Heart right ventricle (tissue), 16 donors: ENCODE results near the gene TCF4. TPM values are rescaled to one million over a fixed set of nuclear protein-coding genes. Genes with fewer than 3 reads are reported as not detected.
A peak's percentile ranks its signal among the peaks of the same experiment; 100 is the strongest.

ENCODE experiments used
- ATAC-seq, 8 donors: fragments of 200-7000 bp; cut with Tn5 transposase; one replicate each; pipeline ENCODE4 v1.9.1; 2020; ENCODE audit warnings: mild to moderate bottlenecking in 8 of 8, moderate library complexity in 8 of 8, moderate number of reproducible peaks in 1 of 8
- DNase-seq, 2 donors: peaks; one replicate each; pipeline ENCODE4 v3.0.0-alpha.2; 2020
- H3K27ac ChIP-seq, 10 donors: fragments of 200-600 bp; sonication (generic) in 2 of 10; one replicate each; pipeline versions ENCODE4 v1.5.0 to v1.8.0; 2020 to 2022; ENCODE audit warnings: mild to moderate bottlenecking in 3 of 10
- H3K27me3 ChIP-seq, 7 donors: fragments of 200-600 bp; one replicate each; pipeline ENCODE4 v1.8.0; 2021 to 2022; ENCODE audit warnings: mild to moderate bottlenecking in 2 of 7
- H3K36me3 ChIP-seq, 9 donors: fragments of 200-600 bp; sonication (generic) in 1 of 9; one replicate each; pipeline versions ENCODE4 v1.5.0 to v1.8.0; 2020 to 2022; ENCODE audit warnings: mild to moderate bottlenecking in 2 of 9
- H3K4me1 ChIP-seq, 9 donors: fragments of 200-600 bp; sonication (generic) in 1 of 9; one replicate each; pipeline versions ENCODE4 v1.5.0 to v1.8.0; 2020 to 2022; ENCODE audit warnings: mild to moderate bottlenecking in 4 of 9
- H3K4me3 ChIP-seq, 10 donors: fragments of 200-600 bp; sonication (generic) in 2 of 10; one replicate each; pipeline versions ENCODE4 v1.5.0 to v1.8.0; 2020 to 2022; ENCODE audit warnings: mild to moderate bottlenecking in 7 of 10, moderate library complexity in 2 of 10
- H3K9me3 ChIP-seq, 11 donors: fragments of 200-600 bp in 10 of 11; sonication (generic) in 2 of 11; one replicate each; pipeline versions ENCODE4 v1.5.0 to v1.8.0; 2013 to 2022; ENCODE audit warnings: mild to moderate bottlenecking in 2 of 11, control low read depth in 1 of 11, moderate library complexity in 1 of 11
- WGBS, 2 donors: extraction: QIAGEN DNeasy Blood & Tissue Kit; methylation state at CpG; one replicate each; pipeline ENCODE4 v1.1.7; 2013; ENCODE audit warnings: inconsistent platforms in 1 of 2; 5-methylcytosine and 5-hydroxymethylcytosine counted together
- intact Hi-C, 10 donors: fragments of 100-400 bp; cut with DNase I; formaldehyde crosslinking; loops; one replicate each; pipeline versions ENCODE4 v1.11.1 to v1.14.2; 2022
- polyA plus RNA-seq, 2 donors: library from polyadenylated mRNA; stranded (reverse); fragments of 200-250 nt; gene quantifications; one replicate each; pipeline ENCODE4 v1.2.3, GENCODE V29; 2013
- total RNA-seq, 10 donors: library from RNA; stranded (reverse); fragmentation: NEBNext Ultra II Directional in 3 of 10; extraction: Animal tissue kit (Norgen Biotek cat#: 25700) in 3 of 10; gene quantifications; one replicate each; pipeline versions ENCODE4 v1.2.1 to v1.2.4, GENCODE V29; 2021 to 2023
- TF ChIP-seq, protein P1 (sequence below), 9 donors: fragments of 200-600 bp; sonication (generic) in 2 of 9; IDR thresholded peaks; one replicate each; pipeline versions ENCODE4 v1.5.0 to v1.8.0; 2021 to 2022; ENCODE audit warnings: antibody characterized with exemption in 9 of 9, mild to moderate bottlenecking in 5 of 9, moderate library complexity in 1 of 9
- donor health status: Arrhythmogenic right ventricular cardiomyopathy.
- donor health status: ischemic (EF 13 %, LVEDD 7.1; RV severe dilation, severe dysfunction).
- donor health status: healthy with polysubstance abuse.
- donor health status: DM: no; HTN: yes; CAD: no.
- donor health status: DM: no; HTN: no; CAD: no.
- donor health status: ischemic (EF 25% LVEDD 6.9; RV normal size, moderate dysfunction).
- donor health status: ischemic (EF 25% LVEDD 5.7; RV mildly dilated, moderate dysfunction).
- donor health status: healthy.
- donor health status: DM: yes; HTN: yes; CAD: no.
- donor health status: Ischemic cardiomyopathy.
- donor health status: ischemic (EF 35%, LVEDD 5.7; RV mildly dilated, moderate dysfunction).
- donor health status: nonischemic (EF 11% LVEDD 7.7; RV severe dilation, severe dysfunction).
- donor health status: DM: yes; HTN: yes; CAD: no.
- donor health status: PGD.
- donor health status: ischemic (EF 29% LVEDD 5.4; RV normal size, mild dysfunction).
- donor health status: nonischemic (EF 23%, LVEDD 6.1; RV moderate dilation, normal function).

The TCF4 gene
- total and polyA plus RNA-seq, 12 donors: 12.6 to 90.1 (median 65.5) TPM

DNA sequence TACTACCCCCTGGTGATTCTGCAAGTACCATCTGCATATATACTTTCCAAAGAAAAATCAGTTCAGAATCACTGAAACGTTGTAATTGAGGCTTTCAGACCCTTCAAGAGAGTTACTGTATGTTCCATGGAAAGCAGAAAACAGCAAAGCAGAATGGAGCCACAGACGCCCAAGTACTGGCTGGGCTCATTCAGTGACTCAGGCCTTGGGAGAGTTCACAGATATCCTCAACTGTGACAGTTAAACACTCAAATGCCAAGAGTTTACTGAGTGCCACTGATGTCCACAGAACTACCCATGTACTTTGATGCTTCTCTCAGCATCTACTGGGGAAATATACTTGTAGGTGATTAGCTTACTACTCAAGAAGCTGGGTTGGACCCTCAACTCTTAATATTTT lies 303.4 kb downstream of the TCF4 start:
- Histone ChIP-seq H3K36me3 (peaks cover 0 to 9% (median 0%) of the 10 kb centered on the region in 9 donors), H3K4me3 (no peak overlapping the region), H3K27me3 (no peaks in the 10 kb centered on the region), H3K9me3 (no peaks in the 10 kb centered on the region), H3K27ac (peak overlapping the region in 2 of 10 donors; percentile 5 to 19), H3K4me1 (peaks cover 0 to 97% (median 64%) of the 10 kb centered on the region in 9 donors)
- DNase-seq (no peak), ATAC-seq (peak in 5 of 8 donors; percentile 17 to 87 (median 38))
- intact Hi-C loops: loop anchor here in 1 of 10 donors (5.0 kb wide), 1 partner anchor 32 kb away; no protein-coding TSS in a partner anchor
- TF ChIP-seq, protein P1, sequence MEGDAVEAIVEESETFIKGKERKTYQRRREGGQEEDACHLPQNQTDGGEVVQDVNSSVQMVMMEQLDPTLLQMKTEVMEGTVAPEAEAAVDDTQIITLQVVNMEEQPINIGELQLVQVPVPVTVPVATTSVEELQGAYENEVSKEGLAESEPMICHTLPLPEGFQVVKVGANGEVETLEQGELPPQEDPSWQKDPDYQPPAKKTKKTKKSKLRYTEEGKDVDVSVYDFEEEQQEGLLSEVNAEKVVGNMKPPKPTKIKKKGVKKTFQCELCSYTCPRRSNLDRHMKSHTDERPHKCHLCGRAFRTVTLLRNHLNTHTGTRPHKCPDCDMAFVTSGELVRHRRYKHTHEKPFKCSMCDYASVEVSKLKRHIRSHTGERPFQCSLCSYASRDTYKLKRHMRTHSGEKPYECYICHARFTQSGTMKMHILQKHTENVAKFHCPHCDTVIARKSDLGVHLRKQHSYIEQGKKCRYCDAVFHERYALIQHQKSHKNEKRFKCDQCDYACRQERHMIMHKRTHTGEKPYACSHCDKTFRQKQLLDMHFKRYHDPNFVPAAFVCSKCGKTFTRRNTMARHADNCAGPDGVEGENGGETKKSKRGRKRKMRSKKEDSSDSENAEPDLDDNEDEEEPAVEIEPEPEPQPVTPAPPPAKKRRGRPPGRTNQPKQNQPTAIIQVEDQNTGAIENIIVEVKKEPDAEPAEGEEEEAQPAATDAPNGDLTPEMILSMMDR (IDR thresholded peaks at IDR 0.05): no peak
- whole genome bisulfite sequencing, 2 donors: 54 to 71% methylated on average over 2 of the region's 2 CpGs

DNA sequence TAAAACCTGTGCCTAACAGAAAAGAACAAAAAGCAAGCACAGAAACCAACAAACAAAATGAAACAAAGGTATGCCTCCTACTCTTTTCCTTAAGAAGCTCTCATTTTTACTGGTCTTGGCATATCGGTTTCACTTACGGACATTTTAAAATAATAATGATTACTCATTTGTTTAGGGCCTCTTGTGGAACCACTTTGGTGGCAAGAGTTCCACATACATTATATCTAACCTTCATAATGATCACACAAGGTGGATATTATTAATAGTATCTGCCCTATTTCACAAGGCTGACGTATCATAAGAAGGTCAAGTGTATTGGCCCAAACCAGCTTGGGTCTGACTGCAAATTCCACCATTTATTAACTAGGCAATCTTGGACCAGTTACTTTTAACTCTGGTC lies 304.7 kb downstream of the TCF4 start:
- H3K27ac ChIP-seq: no peak overlapping the region

DNA sequence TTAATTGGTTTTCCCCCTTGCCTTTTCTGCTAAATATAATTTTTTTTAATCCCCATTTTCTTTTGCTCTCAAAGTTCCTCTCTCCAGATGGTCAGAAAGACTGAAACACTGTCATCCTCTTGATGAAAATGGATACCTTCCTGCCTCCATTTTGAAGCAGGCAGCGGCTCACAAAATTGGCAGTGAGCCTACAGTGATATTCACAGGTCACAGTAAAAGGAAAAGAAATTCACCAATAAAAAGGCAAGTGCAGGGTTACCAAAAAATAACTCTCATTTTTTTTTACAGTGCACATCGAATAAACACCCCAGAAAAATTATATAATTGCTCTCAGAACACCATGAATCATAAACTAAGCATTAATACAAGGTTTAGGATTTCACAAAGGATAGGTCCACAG lies 307.5 kb downstream of the TCF4 start:
- peak overlapping the region in 3 of 10 donors; percentile 2 to 16 (median 15) for H3K27ac ChIP-seq
- H3K4me1 ChIP-seq: peaks cover 0 to 66% (median 31%) of the 10 kb centered on the region in 9 donors
- ATAC-seq (peak in 1 of 8 donors; percentile 22), DNase-seq (peak in 1 of 2 donors; percentile 29)
- intact Hi-C loops: no loop called here
- H3K4me3 ChIP-seq: no peak overlapping the region
- H3K27me3 ChIP-seq: no peaks in the 10 kb centered on the region
- no peaks in the 10 kb centered on the region for H3K9me3 ChIP-seq
- 43 to 49% methylated on average over 2 of the region's 2 CpGs for WGBS, 2 donors
- TF ChIP-seq, protein P1 (IDR thresholded peaks at IDR 0.05): no peak
- H3K36me3 ChIP-seq: peaks cover 0 to 49% (median 12%) of the 10 kb centered on the region in 9 donors

More for the DNA sequence above, 304.7 kb downstream of the TCF4 start:
- no peak for DNase-seq
- peak in 1 of 8 donors; percentile 21 for ATAC-seq
- Histone ChIP-seq H3K4me1 (peaks cover 0 to 89% (median 52%) of the 10 kb centered on the region in 9 donors), H3K27me3 (no peaks in the 10 kb centered on the region), H3K4me3 (no peak overlapping the region), H3K9me3 (no peaks in the 10 kb centered on the region), H3K36me3 (peaks cover 0 to 21% (median 2%) of the 10 kb centered on the region in 9 donors)
- 77 to 78% methylated on average over 3 of the region's 3 CpGs for WGBS, 2 donors
- TF ChIP-seq, protein P1 (IDR thresholded peaks at IDR 0.05): no peak
- intact Hi-C loops: no loop called here

DNA sequence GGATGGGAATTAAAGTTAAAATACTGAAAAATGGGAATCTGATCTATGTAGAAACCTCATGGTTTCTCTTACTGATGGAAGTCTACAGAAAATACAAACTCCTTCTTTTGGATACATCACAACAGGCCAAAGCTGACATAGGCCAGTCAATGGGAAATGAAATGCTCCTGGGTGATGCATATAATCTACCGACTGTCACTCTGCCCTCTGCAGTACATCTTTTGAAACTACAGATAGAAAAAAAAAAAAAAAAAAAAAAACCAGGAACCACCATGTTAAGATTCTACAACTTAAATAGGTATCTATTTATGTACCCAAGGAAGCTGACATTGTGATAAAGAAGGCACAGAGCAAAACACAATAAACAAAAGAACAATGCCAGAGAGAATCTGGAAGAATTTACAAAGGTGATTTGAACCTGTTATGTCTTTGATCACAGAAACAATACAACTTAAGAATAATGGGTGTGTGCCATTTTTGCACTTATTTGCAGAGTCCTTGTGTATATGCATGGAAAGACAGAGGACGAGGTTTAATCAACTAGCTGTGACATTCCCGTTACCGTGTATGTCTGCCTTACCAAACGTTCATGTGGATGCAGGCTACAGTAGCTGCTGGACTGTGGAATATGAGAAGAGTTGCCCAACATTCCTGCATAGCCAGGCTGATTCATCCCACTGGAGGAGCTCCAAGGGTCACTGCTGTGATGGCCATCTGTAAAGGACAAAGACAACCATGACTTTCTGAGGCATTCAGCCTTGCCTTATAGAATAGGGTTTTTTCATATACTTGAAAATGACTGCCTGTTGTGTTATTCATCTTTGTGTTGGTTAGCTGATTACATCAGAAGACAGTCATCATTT lies 312.7 kb downstream of the TCF4 start:
- no peaks in the 10 kb centered on the region for H3K27me3 ChIP-seq
- H3K4me3 ChIP-seq: no peak overlapping the region
- ATAC-seq (peak in 2 of 8 donors; percentile 27 to 88), DNase-seq (no peak)
- peaks cover 0 to 93% (median 21%) of the 10 kb centered on the region in 9 donors for H3K36me3 ChIP-seq
- H3K27ac ChIP-seq: peak overlapping the region in 1 of 10 donors; percentile 7
- WGBS, 2 donors: 61 to 75% methylated on average over 5 of the region's 5 CpGs
- intact Hi-C loops: no loop called here
- TF ChIP-seq, protein P1 (IDR thresholded peaks at IDR 0.05): peak in 3 of 9 donors; percentile 7 to 31 (median 16)
- H3K4me1 ChIP-seq: peaks cover 0 to 45% (median 16%) of the 10 kb centered on the region in 9 donors
- no peaks in the 10 kb centered on the region for H3K9me3 ChIP-seq
